Stimulated activated memory B cell treated with anti-CD40 and anti-IgM and Interleukin-4, amounts not matched to agents 10 μg/mL and 1 μg/mL and 100 μg/mL, for 72 hours (primary cell): Measurements from ENCODE around the gene GMPPA.

Experiments used
- ATAC-seq: fragments of 150-1000 bp; cut with Tn5 transposase; 2 replicates; pipeline ENCODE4 v1.10.0; 2021
- H3K27ac Mint-ChIP-seq: one replicate; pipeline ENCODE4 v1.8.0; 2022; ENCODE audit warnings: mild to moderate bottlenecking, mixed read lengths
- H3K27me3 Mint-ChIP-seq: one replicate; pipeline ENCODE4 v1.8.0; 2022; ENCODE audit warnings: mixed read lengths
- H3K36me3 Mint-ChIP-seq: one replicate; pipeline ENCODE4 v1.8.0; 2022; ENCODE audit warnings: mixed read lengths
- H3K4me1 Mint-ChIP-seq: one replicate; pipeline ENCODE4 v1.8.0; 2022; ENCODE audit warnings: mixed read lengths
- H3K4me3 Mint-ChIP-seq: one replicate; pipeline ENCODE4 v1.8.0; 2022; ENCODE audit warnings: mild to moderate bottlenecking, moderate library complexity, mixed read lengths
- H3K9me3 Mint-ChIP-seq: one replicate; pipeline ENCODE4 v1.8.0; 2022; ENCODE audit warnings: mixed read lengths

The GMPPA gene

GRCh38 chr2:219502618-219503017 is 3.9 kb downstream of the GMPPA start:
- H3K4me1 Mint-ChIP-seq: peaks cover 26% of the 10 kb centered on the region
- no peak overlapping the region for H3K4me3 Mint-ChIP-seq
- H3K27ac Mint-ChIP-seq: no peak overlapping the region
- ATAC-seq: no peak
- H3K27me3 Mint-ChIP-seq: peaks cover 11% of the 10 kb centered on the region
- peaks cover 46% of the 10 kb centered on the region for H3K36me3 Mint-ChIP-seq
- H3K9me3 Mint-ChIP-seq: no peaks in the 10 kb centered on the region

GRCh38 chr2:219505585-219505984 is 6.9 kb downstream of the GMPPA start:
- peaks cover 52% of the 10 kb centered on the region for H3K36me3 Mint-ChIP-seq
- H3K27ac Mint-ChIP-seq: no peak overlapping the region
- H3K27me3 Mint-ChIP-seq: peaks cover 27% of the 10 kb centered on the region
- peaks cover 13% of the 10 kb centered on the region for H3K4me1 Mint-ChIP-seq
- ATAC-seq: no peak
- H3K9me3 Mint-ChIP-seq: no peaks in the 10 kb centered on the region
- H3K4me3 Mint-ChIP-seq: no peak overlapping the region

GRCh38 chr2:219506153-219506801 is 7.6 kb downstream of the GMPPA start:
- H3K4me3 Mint-ChIP-seq: no peak overlapping the region
- no peak for ATAC-seq
- peaks cover 34% of the 10 kb centered on the region for H3K27me3 Mint-ChIP-seq
- H3K36me3 Mint-ChIP-seq: peaks cover 52% of the 10 kb centered on the region
- H3K9me3 Mint-ChIP-seq: no peaks in the 10 kb centered on the region
- no peak overlapping the region for H3K27ac Mint-ChIP-seq
- H3K4me1 Mint-ChIP-seq: peaks cover 19% of the 10 kb centered on the region

GRCh38 chr2:219506802-219507526 is 8.3 kb downstream of the GMPPA start:
- H3K36me3 Mint-ChIP-seq: peaks cover 48% of the 10 kb centered on the region
- ATAC-seq: no peak
- peaks cover 22% of the 10 kb centered on the region for H3K4me1 Mint-ChIP-seq
- H3K9me3 Mint-ChIP-seq: no peaks in the 10 kb centered on the region
- no peak overlapping the region for H3K27ac Mint-ChIP-seq
- H3K27me3 Mint-ChIP-seq: peaks cover 41% of the 10 kb centered on the region
- H3K4me3 Mint-ChIP-seq: no peak overlapping the region

GRCh38 chr2:219507581-219508443 is 9.1 kb downstream of the GMPPA start:
- no peak overlapping the region for H3K27ac Mint-ChIP-seq
- H3K4me1 Mint-ChIP-seq: peaks cover 26% of the 10 kb centered on the region
- no peak for ATAC-seq
- no peak overlapping the region for H3K4me3 Mint-ChIP-seq
- peaks cover 50% of the 10 kb centered on the region for H3K27me3 Mint-ChIP-seq
- no peaks in the 10 kb centered on the region for H3K9me3 Mint-ChIP-seq
- H3K36me3 Mint-ChIP-seq: peaks cover 47% of the 10 kb centered on the region

GRCh38 chr2:219508444-219508734 is 9.7 kb downstream of the GMPPA start:
- Mint-ChIP-seq H3K9me3 (no peaks in the 10 kb centered on the region), H3K27me3 (peaks cover 55% of the 10 kb centered on the region)

GRCh38 chr2:219508971-219509779 is 10.5 kb downstream of the GMPPA start:
- peaks cover 38% of the 10 kb centered on the region for H3K36me3 Mint-ChIP-seq
- no peaks in the 10 kb centered on the region for H3K9me3 Mint-ChIP-seq
- no peak overlapping the region for H3K4me3 Mint-ChIP-seq
- ATAC-seq: peak; percentile 2
- H3K4me1 Mint-ChIP-seq: peaks cover 39% of the 10 kb centered on the region
- no peak overlapping the region for H3K27ac Mint-ChIP-seq
- peaks cover 63% of the 10 kb centered on the region for H3K27me3 Mint-ChIP-seq

More at GRCh38 chr2:219508444-219508734, 9.7 kb downstream of the GMPPA start:
- H3K4me1 Mint-ChIP-seq: peaks cover 31% of the 10 kb centered on the region
- no peak for ATAC-seq
- no peak overlapping the region for H3K27ac Mint-ChIP-seq
- no peak overlapping the region for H3K4me3 Mint-ChIP-seq
- peaks cover 46% of the 10 kb centered on the region for H3K36me3 Mint-ChIP-seq

GRCh38 chr2:219509780-219510511 is 11.3 kb downstream of the GMPPA start:
- Mint-ChIP-seq H3K9me3 (no peaks in the 10 kb centered on the region), H3K27ac (no peak overlapping the region), H3K4me3 (peak overlapping the region; percentile 21), H3K36me3 (peaks cover 30% of the 10 kb centered on the region), H3K27me3 (peaks cover 71% of the 10 kb centered on the region), H3K4me1 (peaks cover 42% of the 10 kb centered on the region)
- peak; percentile 65 for ATAC-seq

- Mint-ChIP-seq H3K27me3 (peaks cover 78% of the 10 kb centered on the region), H3K4me3 (peak overlapping the region; percentile 21), H3K9me3 (no peaks in the 10 kb centered on the region), H3K27ac (no peak overlapping the region), H3K36me3 (peaks cover 24% of the 10 kb centered on the region), H3K4me1 (peaks cover 42% of the 10 kb centered on the region)
- no peak for ATAC-seq
Measured at GRCh38 chr2:219510512-219511135, 11.9 kb downstream of the GMPPA start.

- Mint-ChIP-seq H3K9me3 (no peaks in the 10 kb centered on the region), H3K27ac (no peak overlapping the region), H3K4me1 (peaks cover 42% of the 10 kb centered on the region), H3K27me3 (peaks cover 89% of the 10 kb centered on the region), H3K4me3 (no peak overlapping the region), H3K36me3 (peaks cover 13% of the 10 kb centered on the region)
- ATAC-seq: no peak
Measured at GRCh38 chr2:219511547-219512325, 13.0 kb downstream of the GMPPA start.

GRCh38 chr2:219512524-219513216 is 14.0 kb downstream of the GMPPA start:
- no peaks in the 10 kb centered on the region for H3K9me3 Mint-ChIP-seq
- peaks cover 42% of the 10 kb centered on the region for H3K4me1 Mint-ChIP-seq
- H3K27ac Mint-ChIP-seq: no peak overlapping the region
- peaks cover 94% of the 10 kb centered on the region for H3K27me3 Mint-ChIP-seq
- peaks cover 6% of the 10 kb centered on the region for H3K36me3 Mint-ChIP-seq
- no peak overlapping the region for H3K4me3 Mint-ChIP-seq
- ATAC-seq: no peak

- Mint-ChIP-seq H3K4me1 (peaks cover 42% of the 10 kb centered on the region), H3K36me3 (no peaks in the 10 kb centered on the region), H3K27me3 (peaks cover 97% of the 10 kb centered on the region), H3K4me3 (no peak overlapping the region), H3K9me3 (no peaks in the 10 kb centered on the region), H3K27ac (no peak overlapping the region)
- no peak for ATAC-seq
Measured at GRCh38 chr2:219513787-219514186, 15.1 kb downstream of the GMPPA start.

- Mint-ChIP-seq H3K4me3 (no peak within 1 kb of the TSS), H3K36me3 (no peaks in the 10 kb centered on the region), H3K27me3 (peaks cover 100% of the 10 kb centered on the region), H3K27ac (no peak within 1 kb of the TSS), H3K4me1 (peaks cover 41% of the 10 kb centered on the region), H3K9me3 (no peaks in the 10 kb centered on the region)
- ATAC-seq: no peak
Measured at GRCh38 chr2:219514196-219514761, 15.6 kb downstream of the GMPPA start, which contains the start of gene ASIC4. ASIC4 (plus strand) TSS chr2:219514482; CDS start chr2:219514725, 243 bp downstream.
